GM13977 (cell line): ENCODE results near the gene SOWAHB.

ENCODE experiments used
- DNase-seq: peaks from one replicate; pipeline ENCODE4 v3.0.0; 2012; ENCODE audit warnings: low spot score
- in situ Hi-C: fragments of 300-500 bp; cut with MboI; formaldehyde crosslinking; loops from one replicate; pipeline ENCODE4 v1.12.0; 2022; ENCODE audit warnings: low sequenced_read_pairs, low pct_unique_long_range_greater_than_20kb, mixed read lengths, inconsistent platforms; ENCODE audit not compliant: unreplicated experiment
- TF ChIP-seq, protein P1 (sequence below): IDR thresholded peaks from 2 replicates; pipeline ENCODE4 v1.5.1; 2012; ENCODE audit warnings: mild to moderate bottlenecking, control low read depth; ENCODE audit not compliant: insufficient read depth; ENCODE audit errors: extremely low read depth, missing control alignments

The SOWAHB gene

DNA sequence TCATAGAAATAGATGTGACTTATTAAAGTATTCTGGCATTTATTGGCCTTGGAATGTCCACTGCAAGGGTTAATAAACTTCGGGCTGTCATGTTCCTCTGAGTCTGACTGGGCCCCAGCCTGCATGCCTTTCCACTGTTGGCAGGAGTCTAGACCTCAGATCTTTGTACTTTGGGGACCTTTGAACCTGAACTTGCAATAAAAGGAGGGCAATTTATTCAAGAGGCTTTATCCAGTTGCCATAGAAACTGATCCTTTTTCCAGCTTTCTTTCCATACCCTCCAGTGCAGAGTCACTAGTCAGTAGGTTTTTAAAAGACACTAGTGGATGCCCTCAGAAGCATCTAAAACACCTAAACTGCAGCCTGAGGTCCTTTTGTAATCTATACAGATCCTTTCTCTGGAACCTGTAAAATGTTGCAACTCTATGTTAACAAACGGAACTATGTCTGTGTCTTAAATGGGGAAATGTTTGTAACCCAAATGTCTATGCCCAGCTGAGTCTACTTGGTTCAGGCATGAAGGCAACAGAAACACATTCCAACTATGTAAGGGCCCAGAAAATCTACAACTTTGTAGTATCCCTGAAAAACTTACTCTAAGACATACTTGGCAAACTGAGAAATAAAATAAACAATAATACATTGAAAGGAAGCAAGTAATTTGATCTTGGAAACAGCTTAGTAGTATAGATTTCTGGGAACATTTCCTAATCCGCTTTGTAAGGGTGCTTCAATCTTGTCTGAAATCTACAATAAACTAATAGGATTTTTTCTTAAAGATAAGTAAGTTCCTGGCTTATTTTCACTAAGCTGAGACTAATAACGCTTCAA lies 41.5 kb downstream of the SOWAHB start:
- TF ChIP-seq, protein P1, sequence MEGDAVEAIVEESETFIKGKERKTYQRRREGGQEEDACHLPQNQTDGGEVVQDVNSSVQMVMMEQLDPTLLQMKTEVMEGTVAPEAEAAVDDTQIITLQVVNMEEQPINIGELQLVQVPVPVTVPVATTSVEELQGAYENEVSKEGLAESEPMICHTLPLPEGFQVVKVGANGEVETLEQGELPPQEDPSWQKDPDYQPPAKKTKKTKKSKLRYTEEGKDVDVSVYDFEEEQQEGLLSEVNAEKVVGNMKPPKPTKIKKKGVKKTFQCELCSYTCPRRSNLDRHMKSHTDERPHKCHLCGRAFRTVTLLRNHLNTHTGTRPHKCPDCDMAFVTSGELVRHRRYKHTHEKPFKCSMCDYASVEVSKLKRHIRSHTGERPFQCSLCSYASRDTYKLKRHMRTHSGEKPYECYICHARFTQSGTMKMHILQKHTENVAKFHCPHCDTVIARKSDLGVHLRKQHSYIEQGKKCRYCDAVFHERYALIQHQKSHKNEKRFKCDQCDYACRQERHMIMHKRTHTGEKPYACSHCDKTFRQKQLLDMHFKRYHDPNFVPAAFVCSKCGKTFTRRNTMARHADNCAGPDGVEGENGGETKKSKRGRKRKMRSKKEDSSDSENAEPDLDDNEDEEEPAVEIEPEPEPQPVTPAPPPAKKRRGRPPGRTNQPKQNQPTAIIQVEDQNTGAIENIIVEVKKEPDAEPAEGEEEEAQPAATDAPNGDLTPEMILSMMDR, result no peak
- in situ Hi-C loops, result no loop called here
- DNase-seq, result no peak

DNA sequence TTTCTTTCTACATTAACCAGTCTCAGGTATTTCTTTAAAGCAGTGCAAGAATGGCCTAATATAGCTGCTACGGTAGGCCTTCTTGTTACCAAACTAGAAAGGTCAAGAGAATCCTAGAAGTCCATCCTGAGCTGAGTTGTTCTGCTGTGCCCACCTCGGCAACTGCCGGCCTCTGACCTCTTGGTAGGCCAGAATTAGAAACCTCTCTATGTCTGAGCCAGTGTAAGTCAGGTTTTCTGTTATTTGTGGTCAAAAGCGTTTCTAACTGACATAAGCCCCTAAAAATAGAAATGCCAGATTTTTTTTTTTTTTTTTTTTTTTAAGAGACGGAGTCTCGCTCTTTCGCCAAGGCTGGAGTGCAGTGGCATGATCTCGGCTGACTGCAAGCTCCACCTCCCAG lies 43.1 kb downstream of the SOWAHB start:
- no peak for DNase-seq
- in situ Hi-C loops, result no loop called here
- TF ChIP-seq, protein P1, result no peak

DNA sequence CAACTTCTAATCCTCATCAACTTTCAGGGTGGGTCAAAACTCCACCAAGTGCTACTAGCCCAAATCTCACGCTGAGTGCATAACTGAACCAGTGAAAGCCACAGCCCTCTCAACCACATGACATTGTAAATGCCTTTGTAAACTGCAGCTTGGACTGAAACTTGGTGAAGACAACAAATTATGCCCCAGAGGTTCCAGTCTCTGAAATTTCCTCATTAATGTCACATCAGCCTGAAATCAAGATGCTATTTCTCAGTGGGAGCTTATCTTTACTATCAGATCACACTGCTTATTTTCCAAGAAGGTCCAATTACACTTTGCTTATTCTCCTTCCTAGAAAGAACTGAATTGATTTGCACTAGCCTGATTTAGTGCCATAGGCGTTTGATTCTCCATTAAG lies 46.6 kb downstream of the SOWAHB start:
- DNase-seq, result no peak
- in situ Hi-C loops, result no loop called here
- TF ChIP-seq, protein P1, result no peak

DNA sequence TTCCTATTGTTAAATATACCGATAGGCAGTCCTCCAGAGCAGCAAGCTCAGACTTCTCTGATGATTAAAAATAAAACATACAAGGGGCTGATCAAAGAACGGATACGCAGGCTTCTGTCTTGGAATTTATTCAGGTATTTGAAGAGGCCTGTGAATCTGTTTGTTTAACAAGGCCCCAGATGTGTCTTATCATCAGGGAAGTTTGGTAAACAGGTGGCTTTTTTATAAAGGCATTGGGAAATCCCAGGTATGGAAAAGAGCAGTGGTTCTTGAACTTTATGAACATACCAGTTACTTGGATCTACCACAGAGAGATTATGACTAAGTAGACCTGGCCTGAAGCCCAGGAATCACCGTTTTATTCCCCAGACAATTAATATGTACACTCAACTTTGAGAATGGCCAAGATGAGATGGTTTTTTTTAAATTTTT lies 47.9 kb downstream of the SOWAHB start:
- DNase-seq, result no peak
- in situ Hi-C loops, result no loop called here
- TF ChIP-seq, protein P1, result no peak
